ENCODE measurements around the gene CDKN2B.

CDKN2B gene

GRCh38 chr9:22005702-22006606 lies 3.2 kb downstream of the CDKN2B start:
- TF ChIP-seq, protein P1, sequence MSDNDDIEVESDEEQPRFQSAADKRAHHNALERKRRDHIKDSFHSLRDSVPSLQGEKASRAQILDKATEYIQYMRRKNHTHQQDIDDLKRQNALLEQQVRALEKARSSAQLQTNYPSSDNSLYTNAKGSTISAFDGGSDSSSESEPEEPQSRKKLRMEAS (IDR thresholded peaks at IDR 0.05) = no peak
- TF ChIP-seq CREB1 (IDR thresholded peaks at IDR 0.05; ENCODE audit: low read depth) = no peak
- no peak for TF ChIP-seq TEAD4 (IDR thresholded peaks at IDR 0.05)
- TF ChIP-seq FOXM1 (IDR thresholded peaks at IDR 0.05; ENCODE audit: borderline replicate concordance, low read depth) = no peak
- no peak for TF ChIP-seq ZBTB7A (IDR thresholded peaks at IDR 0.05; ENCODE audit: low read depth)
- no peak for TF ChIP-seq NFIC (IDR thresholded peaks at IDR 0.05)
- no peak for TF ChIP-seq EGR1 (IDR thresholded peaks at IDR 0.05)
- TF ChIP-seq CEBPB (IDR thresholded peaks at IDR 0.05) = no peak

DNA sequence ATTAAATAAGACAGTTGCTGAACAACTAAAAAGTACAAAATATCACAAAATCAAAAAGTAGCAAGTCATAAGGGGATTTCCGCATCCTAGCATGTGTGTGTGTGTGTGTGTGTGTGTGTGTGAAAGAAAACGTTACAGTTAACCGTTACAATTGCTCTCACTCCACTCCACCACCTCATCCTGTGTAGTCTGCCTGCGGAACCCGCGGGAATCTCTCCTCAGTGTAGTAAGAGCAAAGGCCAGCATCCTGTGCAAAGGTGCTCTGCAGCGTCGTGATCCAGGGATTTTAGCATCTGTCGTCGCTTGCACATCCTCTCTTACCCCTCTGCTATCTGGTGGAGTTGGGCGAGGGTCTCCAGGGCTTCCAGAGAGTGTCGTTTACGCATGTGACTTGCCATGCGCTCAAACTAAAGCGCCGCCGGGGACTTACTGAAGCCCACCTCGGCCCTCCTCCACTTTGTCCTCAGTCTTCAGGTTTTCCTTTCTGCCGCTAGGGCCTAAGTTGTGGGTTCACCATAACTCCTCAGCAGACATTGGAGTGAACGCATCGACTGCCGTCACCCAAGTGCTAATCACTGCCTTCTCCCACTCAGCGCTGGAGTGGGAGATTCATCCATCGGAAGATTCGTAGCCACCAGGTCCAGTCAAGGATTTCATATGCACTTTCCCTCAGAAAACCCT lies 3.9 kb downstream of the CDKN2B start:
- TF ChIP-seq RAD21 (IDR thresholded peaks at IDR 0.05; ENCODE audit: low read depth) (no peak), EGR1 (IDR thresholded peaks at IDR 0.05) (no peak), EP300 (IDR thresholded peaks at IDR 0.05; ENCODE audit: borderline replicate concordance) (no peak)

DNA sequence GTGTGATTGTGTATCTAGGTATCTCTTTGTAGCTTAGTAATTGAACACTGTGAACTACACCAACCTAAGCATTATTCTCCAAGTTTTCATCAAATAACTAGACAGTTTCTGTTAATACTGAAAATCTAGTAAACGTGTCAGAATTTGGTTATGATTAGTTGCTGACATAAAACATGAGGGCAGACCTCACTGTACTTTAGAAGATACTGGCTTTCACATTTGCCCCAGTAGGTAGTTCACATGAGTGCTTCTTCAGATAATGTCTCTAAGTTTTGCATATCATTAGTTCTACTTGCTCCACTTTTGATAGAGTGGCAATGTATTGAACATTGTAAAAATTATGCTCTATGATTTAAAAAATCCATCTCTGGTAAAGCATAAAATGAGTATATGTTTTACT lies 7.1 kb downstream of the CDKN2B start:
- no peak for TF ChIP-seq TEAD4 (IDR thresholded peaks at IDR 0.05)

GRCh38 chr9:21998026-21998425 lies 11.1 kb downstream of the CDKN2B start:
- TF ChIP-seq NFIC (IDR thresholded peaks at IDR 0.05) (no peak), TEAD4 (IDR thresholded peaks at IDR 0.05) (0 out of 2 replicates have a peak, but pooled peaks have one; percentile 21)

- TF ChIP-seq CEBPB (IDR thresholded peaks at IDR 0.05) (no peak), TAF1 (IDR thresholded peaks at IDR 0.05; ENCODE audit: low read depth) (no peak), EP300 (IDR thresholded peaks at IDR 0.05; ENCODE audit: borderline replicate concordance) (no peak), YY1 (IDR thresholded peaks at IDR 0.05; ENCODE audit: low read depth) (no peak)
Observed at GRCh38 chr9:21997480-21997879, 11.6 kb downstream of the CDKN2B start.

DNA sequence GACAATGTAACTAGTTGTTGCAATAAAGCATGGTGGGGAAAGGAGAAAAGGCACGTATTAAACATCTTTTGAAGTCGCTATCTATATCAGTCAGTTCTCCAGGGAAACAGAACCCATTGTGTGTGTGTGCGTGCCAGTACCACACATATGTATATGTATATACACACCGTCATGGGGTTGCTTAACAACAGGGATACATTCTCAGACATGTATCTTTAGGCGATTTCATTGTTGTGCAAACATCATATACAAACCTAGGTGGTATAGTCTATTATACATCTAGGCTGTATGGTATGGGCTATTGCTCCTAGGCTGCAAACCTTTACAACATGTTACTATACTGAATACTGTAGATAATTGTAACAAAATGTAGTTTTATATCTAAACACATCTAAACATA lies 12.2 kb downstream of the CDKN2B start:
- TF ChIP-seq, protein P1 (IDR thresholded peaks at IDR 0.05) = no peak
- no peak for TF ChIP-seq TAF1 (IDR thresholded peaks at IDR 0.05; ENCODE audit: low read depth)
- no peak for TF ChIP-seq RAD21 (IDR thresholded peaks at IDR 0.05; ENCODE audit: low read depth)
- no peak for TF ChIP-seq EGR1 (IDR thresholded peaks at IDR 0.05)
- no peak for TF ChIP-seq TEAD4 (IDR thresholded peaks at IDR 0.05)
- TF ChIP-seq YY1 (IDR thresholded peaks at IDR 0.05; ENCODE audit: low read depth) = no peak
- TF ChIP-seq ZBTB7A (IDR thresholded peaks at IDR 0.05; ENCODE audit: low read depth) = no peak
- no peak for TF ChIP-seq TCF12 (IDR thresholded peaks at IDR 0.05; ENCODE audit: low read depth)
- TF ChIP-seq, protein P2, sequence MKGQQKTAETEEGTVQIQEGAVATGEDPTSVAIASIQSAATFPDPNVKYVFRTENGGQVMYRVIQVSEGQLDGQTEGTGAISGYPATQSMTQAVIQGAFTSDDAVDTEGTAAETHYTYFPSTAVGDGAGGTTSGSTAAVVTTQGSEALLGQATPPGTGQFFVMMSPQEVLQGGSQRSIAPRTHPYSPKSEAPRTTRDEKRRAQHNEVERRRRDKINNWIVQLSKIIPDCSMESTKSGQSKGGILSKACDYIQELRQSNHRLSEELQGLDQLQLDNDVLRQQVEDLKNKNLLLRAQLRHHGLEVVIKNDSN (IDR thresholded peaks at IDR 0.05) = no peak
- no peak for TF ChIP-seq NFIC (IDR thresholded peaks at IDR 0.05)
- no peak for TF ChIP-seq REST (IDR thresholded peaks at IDR 0.05; ENCODE audit: low read depth)

DNA sequence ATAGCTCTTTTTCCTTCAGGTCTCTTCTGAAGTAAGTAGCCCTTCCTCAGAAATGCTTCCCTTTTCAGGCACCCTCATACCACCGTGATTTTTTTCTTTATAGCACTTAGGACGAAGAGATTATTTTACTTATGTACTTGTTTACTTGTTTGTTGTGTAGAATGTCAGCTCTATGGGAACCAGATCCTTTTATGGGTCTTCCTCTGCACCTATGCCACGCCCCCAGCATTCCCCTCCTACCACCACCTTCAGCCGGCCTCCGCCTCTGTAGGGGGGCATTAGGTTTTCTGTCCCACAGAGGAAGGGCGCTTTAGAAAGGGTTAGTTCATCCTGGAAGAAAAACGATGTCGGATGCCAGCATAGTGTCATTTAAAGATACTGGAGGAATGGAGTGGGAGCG lies 12.7 kb downstream of the CDKN2B start:
- TF ChIP-seq EGR1 (IDR thresholded peaks at IDR 0.05) (no peak), ZBTB7A (IDR thresholded peaks at IDR 0.05; ENCODE audit: low read depth) (no peak)

GRCh38 chr9:21995666-21996398 lies 13.3 kb downstream of the CDKN2B start:
- TF ChIP-seq EP300 (IDR thresholded peaks at IDR 0.05; ENCODE audit: borderline replicate concordance) (no peak), NFIC (IDR thresholded peaks at IDR 0.05) (0 out of 2 replicates have a peak, but pooled peaks have one; percentile 27)
